Stimulated activated naive CD8-positive, alpha-beta T cell treated with anti-CD3 and anti-CD28 coated beads, Interleukin-15, Interleukin-2, amounts not matched to agents 100 ng/mL and 50 ng/mL, for 24 hours (primary cell): Measurements from ENCODE around the gene GALK2.
"Not testable (repeated sequence)": the region's sequence is repeated elsewhere in the genome, so short reads cannot be mapped to it uniquely, and the experiment has no call there.

Experiments used
- H3K27ac Mint-ChIP-seq: one replicate; pipeline ENCODE4 v1.8.0; 2021; ENCODE audit warnings: mild to moderate bottlenecking, mixed read lengths
- H3K27me3 Mint-ChIP-seq: one replicate; pipeline ENCODE4 v1.8.0; 2021; ENCODE audit warnings: mixed read lengths
- H3K36me3 Mint-ChIP-seq: one replicate; pipeline ENCODE4 v1.8.0; 2021; ENCODE audit warnings: low read depth, mixed read lengths
- H3K4me1 Mint-ChIP-seq: one replicate; pipeline ENCODE4 v1.8.0; 2021; ENCODE audit warnings: low read depth, mixed read lengths
- H3K4me3 Mint-ChIP-seq: one replicate; pipeline ENCODE4 v1.8.0; 2021; ENCODE audit warnings: mild to moderate bottlenecking, mixed read lengths
- H3K9me3 Mint-ChIP-seq: one replicate; pipeline ENCODE4 v1.8.0; 2021; ENCODE audit warnings: mixed read lengths

Gene GALK2

DNA sequence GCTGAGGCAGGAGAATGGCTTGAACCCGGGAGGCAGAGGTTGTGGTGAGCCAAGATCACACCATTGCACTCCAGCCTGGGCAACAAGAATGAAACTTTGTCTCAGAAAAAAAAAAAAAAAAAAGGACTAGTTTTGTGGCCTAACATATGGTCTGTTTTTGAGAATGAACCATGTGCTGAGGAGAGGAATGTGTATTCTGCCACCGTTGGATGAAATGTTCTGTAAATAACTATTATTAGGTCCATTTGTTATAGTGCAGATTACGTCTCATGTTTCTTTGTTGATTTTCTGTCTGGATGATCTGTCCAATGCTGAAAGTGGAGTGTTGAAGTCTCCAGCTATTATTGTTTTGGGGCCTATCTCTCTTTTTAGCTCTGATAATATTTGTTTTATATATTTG is 13.7 kb downstream of the GALK2 start:
- not testable (repeated sequence) for H3K27me3 Mint-ChIP-seq, H3K4me3 Mint-ChIP-seq, H3K9me3 Mint-ChIP-seq, H3K27ac Mint-ChIP-seq
- H3K4me1 Mint-ChIP-seq, result peaks cover 11% of the 10 kb centered on the region
- peaks cover 44% of the 10 kb centered on the region for H3K36me3 Mint-ChIP-seq

DNA sequence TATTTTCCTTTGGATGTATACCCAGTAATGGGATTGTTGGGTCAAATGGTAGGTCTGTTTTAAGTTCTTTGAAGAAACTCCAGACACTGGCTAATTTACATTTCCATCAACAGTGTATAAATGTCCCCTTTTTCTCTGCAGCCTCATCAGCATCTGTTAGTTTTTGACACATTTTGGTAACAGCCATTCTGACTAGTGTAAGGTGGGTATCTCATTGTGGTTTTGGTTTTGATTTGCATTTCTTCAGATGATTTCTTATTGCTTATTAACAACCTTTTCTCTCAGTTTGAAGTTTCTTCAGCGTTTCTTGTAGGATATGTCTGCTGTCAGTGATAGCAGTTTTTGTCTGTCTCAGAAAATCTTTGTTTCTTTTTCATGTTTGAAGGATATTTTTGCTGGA is 15.4 kb downstream of the GALK2 start:
- Mint-ChIP-seq H3K27ac (no peak overlapping the region), H3K36me3 (peaks cover 49% of the 10 kb centered on the region), H3K4me1 (peaks cover 15% of the 10 kb centered on the region)

DNA sequence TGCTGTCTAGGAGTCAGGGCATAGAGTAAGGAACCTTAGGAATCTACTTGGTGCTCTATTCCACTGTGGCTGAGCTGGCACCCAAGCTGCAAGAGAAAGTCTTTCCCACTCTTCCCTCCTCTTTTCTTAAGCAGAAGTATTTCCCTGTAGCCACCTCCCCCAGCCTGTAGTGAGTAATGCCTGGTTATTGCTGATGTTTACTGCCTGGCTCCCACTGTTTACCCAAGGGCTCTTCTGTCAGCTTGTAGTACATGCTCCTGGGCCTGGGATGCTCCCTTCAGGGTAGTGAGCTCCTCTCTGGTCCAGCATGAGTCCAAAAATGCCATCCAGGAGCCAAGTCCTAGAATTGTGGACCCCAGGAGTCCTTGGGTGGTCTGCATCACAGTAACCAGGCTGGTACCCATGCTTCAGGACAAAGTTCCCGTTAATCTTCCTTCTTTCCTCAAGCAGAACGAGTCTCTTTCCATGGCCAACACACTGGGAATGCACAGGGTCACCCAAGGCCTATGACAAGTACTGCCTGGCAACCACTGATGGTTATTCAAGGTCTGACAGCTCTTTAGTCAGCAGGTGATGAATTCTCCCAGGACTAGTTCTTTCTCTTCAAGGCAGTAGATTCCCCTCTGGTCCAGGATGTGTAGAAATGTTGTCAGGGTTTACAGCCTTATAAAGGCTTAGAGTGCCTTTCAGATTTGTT is 17.6 kb downstream of the GALK2 start:
- Mint-ChIP-seq H3K27me3 (no peaks in the 10 kb centered on the region), H3K4me3 (no peak overlapping the region), H3K4me1 (peaks cover 25% of the 10 kb centered on the region), H3K27ac (no peak overlapping the region), H3K36me3 (peaks cover 41% of the 10 kb centered on the region), H3K9me3 (peaks cover 4% of the 10 kb centered on the region)

More for the DNA sequence above, 15.4 kb downstream of the GALK2 start:
- Mint-ChIP-seq H3K9me3 (peaks cover 4% of the 10 kb centered on the region), H3K27me3 (no peaks in the 10 kb centered on the region), H3K4me3 (no peak overlapping the region)

DNA sequence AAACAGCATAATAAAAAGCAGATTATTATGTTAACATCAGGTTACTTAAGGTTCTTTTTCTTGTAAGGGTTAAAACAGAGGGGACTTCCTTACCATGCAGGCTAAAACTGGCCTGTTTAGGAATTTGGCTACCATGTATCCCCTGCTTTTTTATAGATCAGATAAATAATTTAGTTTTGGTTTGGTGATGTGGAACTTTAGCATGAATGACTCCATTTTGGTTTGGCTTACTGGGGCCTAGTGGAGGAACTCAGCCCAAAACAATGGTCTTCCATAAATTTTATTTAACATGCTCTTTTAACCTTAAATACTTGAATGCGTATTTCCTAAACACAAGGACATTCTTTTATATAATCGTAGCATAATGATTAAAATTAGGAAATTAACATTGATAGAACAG is 18.9 kb downstream of the GALK2 start:
- Mint-ChIP-seq H3K9me3 (peaks cover 4% of the 10 kb centered on the region), H3K27ac (no peak overlapping the region), H3K27me3 (no peaks in the 10 kb centered on the region), H3K4me1 (peaks cover 25% of the 10 kb centered on the region), H3K36me3 (peaks cover 32% of the 10 kb centered on the region), H3K4me3 (no peak overlapping the region)

DNA sequence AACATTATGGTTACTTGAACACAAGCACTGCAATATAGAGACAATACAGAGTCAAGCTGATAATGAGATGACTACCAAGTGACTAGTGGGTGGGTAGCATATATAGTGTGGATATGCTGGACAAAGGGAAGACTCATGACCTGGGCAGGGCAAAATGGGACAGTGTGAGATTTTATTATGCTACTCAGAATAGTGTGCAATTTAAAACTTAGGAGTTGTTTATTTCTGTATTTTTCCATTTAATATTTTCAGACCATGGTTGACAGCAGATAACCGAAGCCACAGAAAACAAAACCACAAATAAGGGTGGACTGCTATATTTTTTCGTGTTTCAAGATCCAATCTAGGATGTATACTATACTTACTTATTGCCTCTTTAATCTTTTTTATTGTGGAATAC is 19.6 kb downstream of the GALK2 start:
- H3K27me3 Mint-ChIP-seq, result no peaks in the 10 kb centered on the region
- H3K4me1 Mint-ChIP-seq, result peaks cover 25% of the 10 kb centered on the region
- no peak overlapping the region for H3K27ac Mint-ChIP-seq
- peaks cover 25% of the 10 kb centered on the region for H3K36me3 Mint-ChIP-seq
- peaks cover 4% of the 10 kb centered on the region for H3K9me3 Mint-ChIP-seq
- no peak overlapping the region for H3K4me3 Mint-ChIP-seq

DNA sequence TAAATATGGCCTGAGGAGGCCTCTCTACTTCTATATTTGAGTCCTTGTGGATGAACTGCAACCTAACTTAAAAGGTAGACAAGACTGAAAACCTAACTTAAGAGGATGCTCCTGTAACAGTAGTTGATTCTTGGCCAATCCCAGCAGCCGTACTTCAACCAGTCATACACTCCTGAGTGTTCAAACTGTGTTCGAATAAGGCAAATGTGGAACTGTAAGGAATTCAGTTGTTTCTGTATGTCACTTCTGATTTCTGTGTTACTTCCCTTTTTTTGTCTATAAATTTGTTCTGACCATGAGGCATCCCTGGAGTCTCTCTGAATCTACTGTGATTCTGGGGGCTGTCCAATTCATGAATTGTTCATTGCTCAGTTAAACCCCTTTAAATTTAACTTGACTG is 20.5 kb downstream of the GALK2 start:
- H3K27ac Mint-ChIP-seq, result no peak overlapping the region

DNA sequence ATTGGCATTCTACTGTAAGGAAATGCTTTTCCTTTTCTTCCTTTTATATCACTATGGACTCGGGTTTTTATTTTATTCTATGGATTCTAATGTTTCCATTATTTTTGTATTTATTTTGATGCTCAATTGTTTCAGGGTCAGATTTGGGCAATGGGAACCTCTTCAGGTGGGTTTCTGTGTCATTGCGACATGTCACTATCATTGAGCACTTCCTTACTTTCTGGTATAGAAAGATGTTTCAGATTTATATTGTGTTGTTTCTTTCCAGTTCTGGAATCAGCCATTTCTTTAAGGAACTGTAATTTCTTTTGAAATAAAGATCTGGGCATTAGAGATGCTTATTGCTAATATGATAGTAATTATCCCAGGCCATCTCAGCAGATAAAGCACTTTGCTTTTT is 21.8 kb downstream of the GALK2 start:
- Mint-ChIP-seq H3K4me1 (peaks cover 18% of the 10 kb centered on the region), H3K36me3 (peaks cover 12% of the 10 kb centered on the region), H3K9me3 (peaks cover 1% of the 10 kb centered on the region), H3K27ac (no peak overlapping the region), H3K4me3 (no peak overlapping the region), H3K27me3 (no peaks in the 10 kb centered on the region)

More for the DNA sequence above, 20.5 kb downstream of the GALK2 start:
- Mint-ChIP-seq H3K9me3 (peaks cover 4% of the 10 kb centered on the region), H3K27me3 (no peaks in the 10 kb centered on the region), H3K4me1 (peaks cover 22% of the 10 kb centered on the region), H3K36me3 (peaks cover 20% of the 10 kb centered on the region), H3K4me3 (no peak overlapping the region)

DNA sequence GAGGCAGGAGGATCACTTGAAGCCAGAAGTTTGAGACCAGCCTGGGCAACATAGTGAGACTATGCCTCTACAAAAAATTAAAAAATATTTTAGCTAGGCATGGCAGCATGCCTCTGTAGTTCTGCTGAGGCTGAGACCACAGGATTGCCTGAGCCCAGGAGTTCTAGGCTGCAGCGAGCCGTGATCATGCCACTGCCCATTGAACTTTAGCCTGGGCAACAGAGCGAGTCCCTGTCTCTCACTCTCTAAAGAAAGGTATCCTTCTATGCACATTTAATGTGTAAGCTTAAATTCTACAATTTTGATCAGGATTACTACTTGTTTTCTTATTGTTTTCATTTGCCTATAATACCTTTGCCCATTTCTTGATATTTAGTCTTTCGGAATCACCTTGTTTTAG is 26.8 kb downstream of the GALK2 start:
- peaks cover 15% of the 10 kb centered on the region for H3K36me3 Mint-ChIP-seq
- no peak overlapping the region for H3K27ac Mint-ChIP-seq
- H3K4me3 Mint-ChIP-seq, result no peak overlapping the region
- H3K27me3 Mint-ChIP-seq, result no peaks in the 10 kb centered on the region
- H3K4me1 Mint-ChIP-seq, result peaks cover 7% of the 10 kb centered on the region
- no peaks in the 10 kb centered on the region for H3K9me3 Mint-ChIP-seq

DNA sequence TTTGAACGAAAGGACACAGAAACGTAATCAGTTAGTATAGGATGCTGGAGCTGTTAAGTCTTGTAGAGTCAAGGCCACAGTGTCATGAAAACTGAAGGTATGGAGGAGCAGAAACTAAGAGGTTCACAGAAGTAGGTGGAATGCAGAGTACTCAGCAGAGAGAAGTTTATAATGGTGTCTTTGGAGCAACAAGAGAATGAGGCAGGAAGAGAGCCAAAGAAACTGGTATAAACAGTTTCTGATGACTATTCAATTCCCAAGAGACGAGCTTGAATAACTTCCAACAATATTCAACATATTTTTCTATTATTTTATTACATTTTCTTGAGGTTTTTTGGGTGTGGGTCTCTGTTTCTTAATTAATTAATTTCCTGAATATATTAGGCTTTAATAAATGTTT is 29.6 kb downstream of the GALK2 start:
- peaks cover 41% of the 10 kb centered on the region for H3K36me3 Mint-ChIP-seq
- no peak overlapping the region for H3K4me3 Mint-ChIP-seq
- no peak overlapping the region for H3K27ac Mint-ChIP-seq
- H3K9me3 Mint-ChIP-seq, result peaks cover 5% of the 10 kb centered on the region
- peaks cover 7% of the 10 kb centered on the region for H3K4me1 Mint-ChIP-seq
- no peaks in the 10 kb centered on the region for H3K27me3 Mint-ChIP-seq

DNA sequence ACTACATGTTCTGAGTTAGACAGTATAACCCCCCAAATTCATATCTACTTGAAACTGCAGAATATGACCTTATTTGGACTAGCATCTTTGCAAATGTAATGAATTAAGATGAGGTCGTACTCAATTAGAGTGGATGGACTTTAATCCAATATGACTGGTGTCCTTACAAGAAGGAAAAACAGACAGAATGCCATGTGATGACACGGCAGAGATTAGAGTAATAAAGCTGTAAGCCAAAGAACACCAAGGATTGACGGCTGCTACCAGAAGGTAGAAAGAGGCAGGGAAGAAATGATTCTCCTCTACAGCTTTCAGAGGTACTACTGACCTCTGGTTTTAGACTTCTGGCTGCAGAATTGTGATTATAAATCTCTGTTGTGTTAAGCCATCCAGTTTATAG is 30.3 kb downstream of the GALK2 start:
- Mint-ChIP-seq H3K9me3 (peaks cover 11% of the 10 kb centered on the region), H3K4me1 (peaks cover 7% of the 10 kb centered on the region), H3K36me3 (peaks cover 47% of the 10 kb centered on the region), H3K27ac (no peak overlapping the region), H3K27me3 (no peaks in the 10 kb centered on the region), H3K4me3 (no peak overlapping the region)

DNA sequence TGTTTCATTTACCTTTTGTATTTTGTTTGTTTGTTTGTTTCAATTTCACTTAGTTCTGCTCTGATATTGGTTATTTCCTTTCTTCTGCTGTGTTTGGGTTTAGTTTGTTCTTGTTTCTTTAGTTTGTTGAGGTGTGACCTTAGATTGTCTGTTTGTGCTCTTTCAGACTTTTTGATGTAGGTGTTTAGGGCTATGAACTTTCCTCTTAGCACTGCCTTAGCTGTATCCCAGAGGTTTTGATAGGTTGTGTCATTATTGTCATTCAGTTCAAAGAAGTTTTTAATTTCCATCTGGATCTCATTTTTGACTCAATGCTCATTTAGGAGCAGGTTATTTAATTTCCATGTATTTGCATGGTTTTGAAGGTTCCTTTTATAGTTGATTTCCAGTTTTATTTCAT is 38.1 kb downstream of the GALK2 start:
- not testable (repeated sequence) for H3K4me3 Mint-ChIP-seq

DNA sequence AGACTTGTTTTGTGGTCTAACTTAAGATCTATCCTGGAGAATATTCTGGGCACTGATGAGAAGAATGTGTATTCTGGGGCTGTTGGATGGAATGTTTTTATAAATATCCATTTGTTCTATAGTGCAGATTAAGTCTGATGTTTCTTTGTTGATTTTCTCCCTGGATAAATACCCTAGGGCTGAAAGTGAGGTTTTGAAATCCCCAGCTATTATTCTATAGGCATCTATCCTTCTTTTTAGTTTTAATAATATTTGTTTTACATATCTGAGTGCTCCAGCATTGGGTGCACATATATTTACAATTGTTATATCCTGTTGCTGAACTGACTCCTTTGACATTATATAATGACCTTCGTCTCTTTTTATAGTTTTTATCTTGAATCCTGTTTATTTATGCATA is 42.9 kb downstream of the GALK2 start:
- no peaks in the 10 kb centered on the region for H3K27me3 Mint-ChIP-seq
- no peak overlapping the region for H3K27ac Mint-ChIP-seq
- H3K9me3 Mint-ChIP-seq, result peaks cover 38% of the 10 kb centered on the region
- H3K4me1 Mint-ChIP-seq, result peaks cover 11% of the 10 kb centered on the region
- H3K36me3 Mint-ChIP-seq, result peaks cover 71% of the 10 kb centered on the region
- no peak overlapping the region for H3K4me3 Mint-ChIP-seq

More for the DNA sequence above, 38.1 kb downstream of the GALK2 start:
- H3K36me3 Mint-ChIP-seq, result peaks cover 92% of the 10 kb centered on the region
- not testable (repeated sequence) for H3K27ac Mint-ChIP-seq, H3K27me3 Mint-ChIP-seq, H3K4me1 Mint-ChIP-seq
- peaks cover 54% of the 10 kb centered on the region for H3K9me3 Mint-ChIP-seq

DNA sequence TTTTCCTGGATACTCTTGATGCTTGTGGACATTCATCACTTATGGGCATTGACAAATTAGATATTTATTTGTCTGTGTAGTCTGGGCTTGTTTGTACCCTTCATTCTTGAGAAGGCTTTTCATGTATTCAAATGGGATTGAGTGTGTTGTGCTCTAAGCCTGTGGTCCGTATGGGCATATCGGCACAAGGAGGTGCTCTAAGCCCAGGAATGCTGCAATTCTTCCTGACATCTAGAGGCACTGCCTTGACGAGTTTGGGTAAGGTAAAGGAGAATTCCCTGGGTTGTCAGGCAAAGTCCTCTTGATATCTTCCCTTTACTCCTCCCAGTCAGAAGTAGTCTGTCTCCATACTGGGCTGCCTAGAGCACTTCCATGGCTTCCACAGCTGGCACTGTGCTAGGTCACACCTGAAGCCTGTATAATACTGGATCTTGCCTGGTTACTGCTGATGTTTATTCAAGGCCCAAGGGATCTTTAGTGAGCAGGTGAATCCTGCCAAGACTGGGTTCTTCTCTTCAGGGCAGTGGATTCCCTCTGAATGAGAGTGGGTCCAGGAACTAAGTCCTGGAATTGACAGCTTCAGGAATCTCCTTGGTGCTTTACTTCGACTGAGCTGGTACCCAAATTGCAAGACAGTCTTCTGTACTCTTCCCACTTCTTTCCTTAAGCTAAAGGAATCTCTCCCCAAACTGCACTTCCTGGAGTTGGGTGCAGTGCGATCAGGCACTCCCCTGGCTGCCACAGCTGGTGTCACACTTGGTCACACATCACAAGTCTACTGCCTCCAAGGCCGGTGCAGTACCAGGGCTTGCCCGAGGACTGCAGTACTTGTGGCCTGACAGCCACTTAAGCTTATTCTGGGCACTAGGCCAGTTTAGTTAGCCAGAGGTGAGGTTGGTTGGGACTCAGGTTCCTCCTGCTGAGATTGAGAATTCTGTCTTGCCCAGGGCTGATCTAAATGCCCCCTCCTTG is 46.0 kb downstream of the GALK2 start:
- Mint-ChIP-seq H3K27me3 (no peaks in the 10 kb centered on the region), H3K27ac (no peak overlapping the region), H3K36me3 (peaks cover 69% of the 10 kb centered on the region), H3K4me3 (no peak overlapping the region), H3K9me3 (peaks cover 13% of the 10 kb centered on the region), H3K4me1 (peaks cover 11% of the 10 kb centered on the region)

DNA sequence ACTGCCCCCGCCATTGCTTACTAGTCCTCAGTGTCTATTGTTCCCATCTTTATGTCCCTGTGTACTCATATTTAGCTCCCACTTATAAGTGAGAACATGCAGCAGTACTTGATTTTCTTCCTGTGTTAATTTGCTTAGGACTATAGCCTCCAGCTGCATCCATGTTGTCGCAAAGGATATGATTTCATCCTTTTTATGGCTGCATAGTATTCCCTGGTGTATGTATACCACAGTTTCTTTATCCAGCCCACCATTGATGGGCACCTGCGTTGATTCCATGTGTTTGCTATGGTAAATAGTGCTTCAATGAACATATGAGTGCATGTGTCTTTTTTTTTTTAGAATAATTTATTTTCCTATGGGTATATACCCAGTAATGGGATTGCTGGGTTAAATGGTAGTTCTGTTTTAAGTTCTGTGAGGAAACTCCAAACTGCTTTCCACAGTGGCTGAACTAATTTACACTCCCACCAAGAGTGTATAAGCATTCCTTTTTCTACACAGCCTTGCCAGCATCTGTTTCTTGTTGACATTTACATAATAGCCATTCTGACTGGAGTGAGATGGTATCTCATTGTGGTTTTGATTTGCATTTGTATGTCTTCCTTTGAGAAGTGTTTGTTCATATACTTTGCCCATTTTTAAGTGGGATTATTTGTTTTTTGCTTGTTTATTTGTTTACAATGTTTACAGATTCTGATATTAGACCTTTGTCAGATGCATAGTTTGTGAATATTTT is 53.7 kb downstream of the GALK2 start:
- H3K4me1 Mint-ChIP-seq, result peaks cover 19% of the 10 kb centered on the region
- no peak overlapping the region for H3K4me3 Mint-ChIP-seq
- H3K9me3 Mint-ChIP-seq, result peaks cover 11% of the 10 kb centered on the region
- H3K27me3 Mint-ChIP-seq, result no peaks in the 10 kb centered on the region
- no peak overlapping the region for H3K27ac Mint-ChIP-seq
- H3K36me3 Mint-ChIP-seq, result peaks cover 83% of the 10 kb centered on the region
